Endothelial cell (in vitro differentiated cells): ENCODE data around the gene CDC42BPA. TPM values are rescaled to one million over a fixed set of nuclear protein-coding genes. Genes with fewer than 3 reads are reported as not detected.

ENCODE experiments used
- DNase-seq: peaks from one replicate; pipeline ENCODE4 v3.0.0; 2021; ENCODE audit warnings: low spot score
- H3K27ac Mint-ChIP-seq: one replicate; pipeline ENCODE4 v1.8.0; 2021; ENCODE audit warnings: mixed read lengths, inconsistent platforms; ENCODE audit not compliant: unreplicated experiment
- H3K27me3 Mint-ChIP-seq: one replicate; pipeline ENCODE4 v1.8.0; 2021; ENCODE audit warnings: mild to moderate bottlenecking, moderate library complexity, mixed read lengths, inconsistent platforms; ENCODE audit not compliant: unreplicated experiment
- H3K36me3 Mint-ChIP-seq: one replicate; pipeline ENCODE4 v1.8.0; 2021; ENCODE audit warnings: mild to moderate bottlenecking, low read depth, mixed read lengths, inconsistent platforms; ENCODE audit not compliant: unreplicated experiment
- H3K4me1 Mint-ChIP-seq: one replicate; pipeline ENCODE4 v1.8.0; 2021; ENCODE audit warnings: mild to moderate bottlenecking, mixed read lengths, inconsistent platforms; ENCODE audit not compliant: unreplicated experiment
- H3K4me3 Mint-ChIP-seq: one replicate; pipeline ENCODE4 v1.8.0; 2021; ENCODE audit warnings: mild to moderate bottlenecking, mixed read lengths, inconsistent platforms; ENCODE audit not compliant: unreplicated experiment
- H3K9me3 Mint-ChIP-seq: one replicate; pipeline ENCODE4 v1.8.0; 2021; ENCODE audit warnings: mixed read lengths, inconsistent platforms; ENCODE audit not compliant: unreplicated experiment
- CTCF ChIP-seq: fragments of 200-600 bp; sonication (generic); IDR thresholded peaks from one replicate; pipeline ENCODE4 v1.5.0; 2021; ENCODE audit warnings: antibody characterized with exemption; ENCODE audit not compliant: unreplicated experiment
- total RNA-seq: library from RNA; stranded (reverse); fragmentation: NEBNext Ultra II Directional; extraction: Animal tissue kit (Norgen Biotek cat#: 25700); gene quantifications from one replicate; pipeline ENCODE4 v1.2.1, GENCODE V29; 2021; ENCODE audit not compliant: unreplicated experiment

CDC42BPA gene
- total RNA-seq, 1 donor from 2014 or later, result 41.4 TPM

GRCh38 chr1:227261501-227261900, 56.8 kb downstream of the CDC42BPA start:
- no peak overlapping the region for H3K4me3 Mint-ChIP-seq
- H3K36me3 Mint-ChIP-seq, result no peaks in the 10 kb centered on the region
- no peak for TF ChIP-seq CTCF
- H3K27ac Mint-ChIP-seq, result no peak overlapping the region
- peaks cover 10% of the 10 kb centered on the region for H3K4me1 Mint-ChIP-seq
- no peaks in the 10 kb centered on the region for H3K9me3 Mint-ChIP-seq
- H3K27me3 Mint-ChIP-seq, result no peaks in the 10 kb centered on the region
- DNase-seq, result no peak

- Mint-ChIP-seq H3K4me3 (no peak overlapping the region), H3K27me3 (no peaks in the 10 kb centered on the region), H3K4me1 (peaks cover 10% of the 10 kb centered on the region), H3K9me3 (no peaks in the 10 kb centered on the region), H3K27ac (no peak overlapping the region), H3K36me3 (no peaks in the 10 kb centered on the region)
- no peak for TF ChIP-seq CTCF
- no peak for DNase-seq
These were observed 57.9 kb downstream of the CDC42BPA start for GRCh38 chr1:227260433-227260832.

GRCh38 chr1:227257964-227258363, 60.3 kb downstream of the CDC42BPA start:
- Mint-ChIP-seq H3K27me3 (no peaks in the 10 kb centered on the region), H3K27ac (no peak overlapping the region), H3K36me3 (no peaks in the 10 kb centered on the region), H3K9me3 (no peaks in the 10 kb centered on the region), H3K4me3 (no peak overlapping the region), H3K4me1 (peaks cover 12% of the 10 kb centered on the region)
- no peak for TF ChIP-seq CTCF
- no peak for DNase-seq

GRCh38 chr1:227255086-227255732, 63.1 kb downstream of the CDC42BPA start:
- H3K36me3 Mint-ChIP-seq, result no peaks in the 10 kb centered on the region
- H3K4me3 Mint-ChIP-seq, result no peak overlapping the region
- no peak for TF ChIP-seq CTCF
- no peaks in the 10 kb centered on the region for H3K9me3 Mint-ChIP-seq
- H3K27me3 Mint-ChIP-seq, result no peaks in the 10 kb centered on the region
- H3K27ac Mint-ChIP-seq, result no peak overlapping the region
- no peak for DNase-seq
- peaks cover 8% of the 10 kb centered on the region for H3K4me1 Mint-ChIP-seq

GRCh38 chr1:227253065-227253464, 65.2 kb downstream of the CDC42BPA start:
- Mint-ChIP-seq H3K9me3 (no peaks in the 10 kb centered on the region), H3K4me3 (no peak overlapping the region), H3K27ac (no peak overlapping the region), H3K4me1 (peaks cover 5% of the 10 kb centered on the region), H3K36me3 (no peaks in the 10 kb centered on the region), H3K27me3 (no peaks in the 10 kb centered on the region)
- no peak for DNase-seq
- TF ChIP-seq CTCF, result no peak
